Activated CD4-positive, alpha-beta T cell treated with anti-CD3 and anti-CD28 coated beads, Interleukin-2, amount 10 ng/mL, durations not matched to agents 7 days and 5 days (primary cell): ENCODE results near the gene KCNH1. TPM values are rescaled to one million over a fixed set of nuclear protein-coding genes. Genes with fewer than 3 reads are reported as not detected.

Experiments
- CTCF ChIA-PET: fragments of 350-600 bp; sonication (Branson Sonifier 250); formaldehyde crosslinking; loops from one replicate; lab custom pipeline; 2021; ENCODE audit warnings: antibody characterized with exemption; lab: Charles Lee
- POLR2A ChIA-PET: fragments of 350-600 bp; sonication (Branson Sonifier 250); formaldehyde crosslinking; loops from one replicate; lab custom pipeline; 2021; ENCODE audit warnings: antibody characterized with exemption; lab: Charles Lee
- DNase-seq: peaks from one replicate; pipeline ENCODE4 v3.0.0-alpha.2; 2020
- H3K27ac Mint-ChIP-seq: one replicate; pipeline ENCODE4 v1.8.0; 2021; ENCODE audit warnings: mild to moderate bottlenecking, moderate library complexity, mixed read lengths
- H3K27me3 Mint-ChIP-seq: one replicate; pipeline ENCODE4 v1.8.0; 2021; ENCODE audit warnings: mixed read lengths
- H3K36me3 Mint-ChIP-seq: one replicate; pipeline ENCODE4 v1.8.0; 2021; ENCODE audit warnings: low read depth, mixed read lengths
- H3K4me1 Mint-ChIP-seq: one replicate; pipeline ENCODE4 v1.8.0; 2021; ENCODE audit warnings: mixed read lengths
- H3K4me3 Mint-ChIP-seq: one replicate; pipeline ENCODE4 v1.8.0; 2021; ENCODE audit warnings: mild to moderate bottlenecking, moderate library complexity, mixed read lengths
- H3K9me3 Mint-ChIP-seq: one replicate; pipeline ENCODE4 v1.8.0; 2021; ENCODE audit warnings: mixed read lengths
- total RNA-seq, 2 experiments: library from RNA; stranded (reverse); gene quantifications; one replicate each; pipeline ENCODE4 v1.2.3, GENCODE V29; 2021

The KCNH1 gene
- total RNA-seq, 2 experiments from 2014 or later = not detected

DNA sequence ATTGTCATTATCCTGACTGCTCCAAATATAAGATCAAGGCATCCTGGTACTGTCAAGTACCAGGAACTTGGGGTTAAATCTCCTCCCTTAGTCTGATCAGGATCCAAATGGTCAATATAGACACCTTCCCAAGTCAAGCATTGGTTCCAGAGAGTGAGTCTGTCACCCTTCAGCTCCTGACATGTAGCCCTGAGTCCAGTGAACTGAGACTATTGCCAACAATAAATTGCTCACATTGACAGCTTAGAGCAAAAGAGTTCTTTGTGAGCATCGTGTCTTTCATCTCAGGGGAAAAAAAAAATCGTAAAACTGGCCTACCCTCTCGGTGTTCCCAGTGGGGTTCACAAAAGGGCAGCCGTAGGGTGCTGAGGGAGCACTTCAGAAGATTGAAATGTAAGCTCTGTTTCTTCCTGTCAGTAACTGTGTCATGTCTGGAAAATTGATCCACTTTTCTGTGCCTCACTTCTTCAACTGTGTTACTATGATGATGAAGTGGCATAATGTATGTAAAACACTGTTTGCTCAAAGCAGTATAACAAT lies 228.5 kb downstream of the KCNH1 start:
- ChIA-PET POLR2A (no interaction called here), CTCF (interaction anchor here (0.6 kb wide), 1 partner anchor 285 kb away, joined by 3 read pairs; no protein-coding TSS in a partner anchor)
- Mint-ChIP-seq H3K36me3 (no peaks in the 10 kb centered on the region), H3K27ac (no peak overlapping the region), H3K9me3 (no peaks in the 10 kb centered on the region), H3K4me3 (no peak overlapping the region), H3K4me1 (no peaks in the 10 kb centered on the region), H3K27me3 (peaks cover 5% of the 10 kb centered on the region)
- DNase-seq = no peak

DNA sequence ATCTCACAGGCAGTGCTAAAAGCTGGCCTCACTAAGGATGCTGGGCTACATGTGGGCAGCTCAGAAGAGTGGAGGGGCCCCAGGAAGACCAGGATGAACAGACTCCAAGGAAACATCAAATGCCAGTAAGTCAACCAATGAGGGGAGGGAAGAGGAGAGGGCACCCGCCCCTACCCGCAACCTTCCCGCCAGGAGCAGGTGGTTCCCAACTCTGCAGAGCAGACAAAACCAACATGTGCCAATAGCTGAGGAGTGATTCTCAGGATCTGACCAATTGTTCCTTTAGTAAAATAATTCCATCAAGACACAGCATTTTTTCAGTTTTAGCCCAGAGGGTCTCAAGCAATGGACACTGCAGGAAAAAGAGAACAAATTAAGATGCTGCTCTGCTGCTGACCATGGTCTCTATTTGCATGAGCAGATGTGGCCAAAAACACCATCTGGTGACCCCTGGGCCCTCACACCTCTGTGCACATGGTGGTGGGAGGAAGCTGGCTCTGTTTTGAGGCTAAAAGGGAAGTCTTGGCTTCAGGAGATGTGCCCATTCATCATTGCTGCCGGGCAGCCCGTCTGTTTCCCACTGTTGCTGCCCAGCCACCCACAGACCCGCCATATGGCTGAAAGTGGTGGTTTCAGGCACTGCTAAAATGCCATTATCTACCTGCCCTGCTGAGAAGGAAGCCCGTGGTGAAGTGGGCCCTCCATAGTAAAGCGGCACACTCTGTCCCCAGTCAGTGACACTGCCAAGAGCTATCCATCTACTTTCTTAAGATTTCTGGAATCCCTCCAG lies 231.8 kb downstream of the KCNH1 start:
- POLR2A ChIA-PET = interaction anchor here (0.6 kb wide), 1 partner anchor 11 kb away, joined by 5 read pairs; no protein-coding TSS in a partner anchor
- CTCF ChIA-PET = interaction anchor here (0.6 kb wide), 2 partner anchors 112 to 1009 kb away, joined by 3 read pairs; no protein-coding TSS in a partner anchor
- H3K4me3 Mint-ChIP-seq = no peak overlapping the region
- H3K27me3 Mint-ChIP-seq = peaks cover 8% of the 10 kb centered on the region
- DNase-seq = no peak
- H3K4me1 Mint-ChIP-seq = no peaks in the 10 kb centered on the region
- H3K9me3 Mint-ChIP-seq = no peaks in the 10 kb centered on the region
- H3K36me3 Mint-ChIP-seq = no peaks in the 10 kb centered on the region
- no peak overlapping the region for H3K27ac Mint-ChIP-seq

DNA sequence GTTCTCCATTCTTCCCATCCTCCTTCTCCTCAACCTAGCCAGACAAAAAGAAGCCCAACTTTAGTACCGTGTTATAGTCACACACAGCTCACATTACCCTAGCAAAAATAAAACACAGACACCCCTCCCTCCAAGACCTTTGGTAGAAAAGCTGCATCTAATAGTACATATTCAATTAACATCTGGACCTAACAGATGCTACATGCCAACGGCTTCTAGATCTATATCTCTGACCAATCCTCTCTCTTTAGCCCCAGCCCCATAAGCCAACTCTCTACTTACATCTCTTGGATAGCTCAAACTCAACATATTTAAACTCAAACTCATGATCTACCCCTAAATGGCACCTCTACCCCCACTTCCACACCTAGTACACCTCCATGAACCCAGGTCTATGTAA lies 233.1 kb downstream of the KCNH1 start:
- H3K4me3 Mint-ChIP-seq = no peak overlapping the region
- DNase-seq = no peak
- no peaks in the 10 kb centered on the region for H3K9me3 Mint-ChIP-seq
- ChIA-PET CTCF (no interaction called here), POLR2A (no interaction called here)
- H3K27ac Mint-ChIP-seq = no peak overlapping the region
- H3K27me3 Mint-ChIP-seq = peaks cover 9% of the 10 kb centered on the region
- H3K4me1 Mint-ChIP-seq = no peaks in the 10 kb centered on the region
- no peaks in the 10 kb centered on the region for H3K36me3 Mint-ChIP-seq

DNA sequence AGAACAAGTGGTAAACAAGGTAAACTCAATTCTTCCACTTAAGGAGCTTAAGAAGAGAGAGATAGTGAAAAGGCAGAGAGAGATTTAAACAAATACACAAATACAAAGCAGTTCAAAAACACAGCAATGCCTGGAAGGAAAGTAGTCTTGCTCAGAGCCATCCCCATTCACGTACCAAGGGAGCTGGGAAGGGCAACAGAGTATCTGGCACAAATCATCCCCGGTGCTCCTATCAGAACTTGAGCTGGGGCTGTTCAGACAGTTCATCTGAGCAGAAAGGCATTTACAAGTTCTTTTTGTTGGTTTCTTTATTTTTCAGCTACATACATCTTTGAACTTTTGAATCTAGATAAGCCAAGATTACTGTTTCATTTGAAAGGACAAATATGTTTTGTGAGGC lies 233.9 kb downstream of the KCNH1 start:
- Mint-ChIP-seq H3K27ac (no peak overlapping the region), H3K4me1 (no peaks in the 10 kb centered on the region), H3K36me3 (no peaks in the 10 kb centered on the region), H3K9me3 (no peaks in the 10 kb centered on the region), H3K27me3 (peaks cover 9% of the 10 kb centered on the region), H3K4me3 (no peak overlapping the region)
- no peak for DNase-seq
- CTCF ChIA-PET = no interaction called here
- POLR2A ChIA-PET = no interaction called here

DNA sequence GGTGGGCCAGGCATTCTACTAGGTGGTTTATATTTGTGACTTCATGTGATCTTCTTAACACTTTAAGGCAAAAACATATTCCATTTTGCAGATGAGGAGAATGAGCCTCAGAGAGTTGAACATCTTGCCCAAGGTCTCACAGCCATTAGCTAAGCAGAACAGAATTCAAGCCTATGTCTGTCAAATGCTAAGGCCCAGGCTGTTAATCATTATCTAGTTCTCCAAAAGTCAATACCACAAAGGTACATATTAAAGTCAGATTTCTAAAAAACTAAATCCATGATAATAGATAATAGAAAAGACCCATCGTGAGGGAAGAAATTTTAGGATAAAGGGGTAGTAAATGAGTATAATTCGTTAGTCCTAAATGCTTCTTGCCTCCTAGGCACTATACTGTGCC lies 234.3 kb downstream of the KCNH1 start:
- Mint-ChIP-seq H3K9me3 (no peaks in the 10 kb centered on the region), H3K27ac (no peak overlapping the region), H3K36me3 (no peaks in the 10 kb centered on the region), H3K27me3 (peaks cover 9% of the 10 kb centered on the region), H3K4me3 (no peak overlapping the region), H3K4me1 (no peaks in the 10 kb centered on the region)
- POLR2A ChIA-PET = no interaction called here
- CTCF ChIA-PET = no interaction called here
- no peak for DNase-seq

DNA sequence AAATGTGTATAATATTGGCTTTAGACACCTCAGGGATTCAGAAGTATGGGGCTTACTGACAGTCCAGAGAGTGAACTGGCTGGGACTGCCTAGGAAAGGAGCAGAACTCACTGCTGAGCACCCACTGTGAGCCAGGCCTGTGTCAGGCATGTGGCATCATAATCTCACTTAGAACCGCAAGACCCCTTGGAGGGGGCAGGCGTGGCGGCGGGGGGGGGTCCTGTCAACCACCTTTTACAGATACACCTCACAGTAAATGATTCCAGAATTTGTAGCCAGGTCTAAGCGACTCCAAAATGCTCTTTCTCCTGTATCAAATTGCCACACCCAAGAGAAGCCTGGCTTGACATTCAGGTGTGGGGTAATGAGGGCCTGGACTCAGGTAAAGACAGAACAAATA lies 235.5 kb downstream of the KCNH1 start:
- H3K4me1 Mint-ChIP-seq = no peaks in the 10 kb centered on the region
- H3K9me3 Mint-ChIP-seq = no peaks in the 10 kb centered on the region
- H3K36me3 Mint-ChIP-seq = no peaks in the 10 kb centered on the region
- no peak for DNase-seq
- ChIA-PET CTCF (no interaction called here), POLR2A (no interaction called here)
- H3K4me3 Mint-ChIP-seq = no peak overlapping the region
- H3K27ac Mint-ChIP-seq = no peak overlapping the region
- H3K27me3 Mint-ChIP-seq = peaks cover 9% of the 10 kb centered on the region

DNA sequence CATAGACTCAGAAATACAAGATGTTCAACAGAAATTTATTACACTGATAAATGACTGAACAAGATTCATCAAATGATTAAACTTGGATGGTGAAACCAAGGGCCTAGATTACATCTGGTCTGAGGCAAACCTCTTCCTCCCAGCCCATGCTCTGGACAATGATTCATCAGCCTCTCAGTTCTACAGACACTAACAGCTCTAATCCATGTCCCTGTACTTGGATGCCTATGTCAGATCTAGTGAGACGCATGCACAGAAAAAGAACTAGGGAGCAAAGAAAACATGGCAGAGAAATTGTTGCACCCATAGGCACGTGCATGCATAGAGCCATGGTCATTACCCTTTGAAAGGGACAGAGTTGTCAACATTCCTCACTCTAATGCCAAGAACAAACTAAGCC lies 250.1 kb downstream of the KCNH1 start:
- Mint-ChIP-seq H3K27ac (no peak overlapping the region), H3K27me3 (peaks cover 3% of the 10 kb centered on the region), H3K36me3 (no peaks in the 10 kb centered on the region), H3K4me1 (peaks cover 2% of the 10 kb centered on the region), H3K4me3 (no peak overlapping the region), H3K9me3 (no peaks in the 10 kb centered on the region)
- no peak for DNase-seq
- CTCF ChIA-PET = no interaction called here
- POLR2A ChIA-PET = no interaction called here

DNA sequence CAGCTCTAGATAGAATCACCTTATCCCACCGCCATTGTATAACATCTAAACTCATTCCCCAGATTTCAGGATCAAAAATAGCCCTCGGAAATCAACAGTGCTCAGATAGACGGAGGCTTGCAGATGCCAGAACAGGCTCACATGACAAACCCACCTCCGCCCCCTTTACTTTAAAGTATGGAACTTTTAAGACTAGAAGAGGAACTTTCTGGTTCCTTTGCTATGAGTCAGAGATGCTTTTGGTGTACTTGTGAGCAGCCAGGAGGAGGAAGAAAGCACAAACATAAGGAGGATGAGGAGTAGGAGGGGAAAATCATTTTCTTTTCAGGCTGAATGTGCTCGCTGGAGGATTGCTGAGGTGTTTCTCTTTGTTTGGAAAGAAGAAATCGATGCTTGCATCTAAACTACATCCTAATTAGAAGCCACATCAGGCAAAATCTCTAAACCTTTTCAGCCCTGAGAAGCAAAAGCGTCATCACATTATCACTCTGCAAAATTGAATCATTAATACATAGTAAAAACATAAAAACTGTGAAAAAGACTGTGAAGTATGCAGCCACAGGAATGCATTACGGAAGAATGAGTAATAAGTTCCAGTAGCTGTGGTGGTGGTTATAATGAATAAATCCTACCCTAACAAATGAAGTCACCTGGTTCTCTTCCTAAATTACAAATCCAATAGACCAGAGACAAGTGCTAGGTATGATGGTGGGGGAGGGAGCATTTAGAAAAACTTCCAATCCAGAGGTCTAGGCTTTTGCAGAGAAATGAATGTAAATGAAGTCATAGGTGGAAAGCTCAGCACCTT lies 251.3 kb downstream of the KCNH1 start:
- no peaks in the 10 kb centered on the region for H3K9me3 Mint-ChIP-seq
- no peaks in the 10 kb centered on the region for H3K36me3 Mint-ChIP-seq
- DNase-seq = no peak
- POLR2A ChIA-PET = no interaction called here
- H3K27me3 Mint-ChIP-seq = peaks cover 7% of the 10 kb centered on the region
- peaks cover 2% of the 10 kb centered on the region for H3K4me1 Mint-ChIP-seq
- H3K4me3 Mint-ChIP-seq = no peak overlapping the region
- H3K27ac Mint-ChIP-seq = no peak overlapping the region
- CTCF ChIA-PET = no interaction called here

DNA sequence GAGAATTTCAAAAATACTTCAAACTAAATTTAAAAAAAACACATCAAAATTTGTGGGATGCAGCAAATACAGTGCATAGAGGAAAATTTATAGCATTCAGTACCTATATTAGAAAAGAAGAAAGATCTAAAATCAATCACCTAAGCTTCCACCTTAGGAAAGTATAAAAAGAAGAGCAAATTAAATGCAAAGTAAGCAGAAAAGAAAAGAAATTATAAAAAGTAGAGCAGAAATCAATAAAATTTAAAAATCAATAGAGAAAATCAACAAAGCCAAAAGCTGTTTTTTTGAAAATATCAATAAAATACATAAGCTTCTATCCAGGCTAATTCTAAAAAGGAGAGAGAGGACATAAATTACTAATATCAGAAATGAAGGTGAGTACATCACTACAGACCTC lies 255.4 kb downstream of the KCNH1 start:
- no peak for DNase-seq
- POLR2A ChIA-PET = no interaction called here
- Mint-ChIP-seq H3K4me3 (no peak overlapping the region), H3K27me3 (peaks cover 9% of the 10 kb centered on the region), H3K27ac (no peak overlapping the region), H3K36me3 (no peaks in the 10 kb centered on the region), H3K4me1 (peaks cover 2% of the 10 kb centered on the region), H3K9me3 (no peaks in the 10 kb centered on the region)
- CTCF ChIA-PET = no interaction called here

DNA sequence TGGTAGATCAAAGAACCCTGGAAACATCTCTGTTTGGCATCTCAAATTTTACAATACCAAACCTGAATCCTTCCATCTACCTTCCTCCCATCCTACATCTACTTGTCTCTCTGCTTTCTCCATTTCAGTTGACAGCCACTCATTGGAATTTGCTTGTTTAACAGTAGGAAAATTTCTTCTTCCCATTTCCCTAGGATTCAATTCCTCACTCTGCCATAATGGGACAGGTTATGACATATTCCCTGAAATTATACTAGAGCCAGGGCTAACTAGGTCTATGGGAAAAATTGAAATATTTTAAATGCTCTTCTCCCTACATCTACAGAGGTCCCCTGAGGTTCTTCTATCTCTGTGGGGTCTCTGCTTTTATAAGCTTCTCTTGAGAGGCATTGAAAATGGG lies 257.7 kb downstream of the KCNH1 start:
- Mint-ChIP-seq H3K4me3 (no peak overlapping the region), H3K9me3 (no peaks in the 10 kb centered on the region), H3K27ac (no peak overlapping the region), H3K4me1 (no peaks in the 10 kb centered on the region), H3K36me3 (no peaks in the 10 kb centered on the region), H3K27me3 (peaks cover 7% of the 10 kb centered on the region)
- ChIA-PET CTCF (no interaction called here), POLR2A (no interaction called here)
- no peak for DNase-seq

DNA sequence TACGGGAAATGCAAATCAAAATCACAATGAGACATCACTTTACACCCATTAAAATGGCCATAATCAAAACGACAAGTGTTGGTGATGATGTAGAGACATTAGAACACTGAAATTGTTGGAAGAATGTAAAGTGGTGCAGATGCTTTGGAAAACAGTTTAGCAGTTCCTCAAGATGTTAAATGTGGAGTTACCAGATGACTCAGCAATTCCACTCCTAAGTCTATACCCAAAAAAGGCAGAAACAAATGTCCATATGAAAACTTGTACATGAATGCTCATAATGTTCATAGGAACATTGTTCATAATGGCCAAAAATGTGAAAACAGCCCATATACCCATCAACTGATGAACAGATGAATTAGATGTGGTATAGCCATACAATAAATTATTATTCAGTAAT lies 267.4 kb downstream of the KCNH1 start:
- no peak overlapping the region for H3K27ac Mint-ChIP-seq
- CTCF ChIA-PET = no interaction called here
- POLR2A ChIA-PET = no interaction called here
- no peaks in the 10 kb centered on the region for H3K27me3 Mint-ChIP-seq
- no peaks in the 10 kb centered on the region for H3K4me1 Mint-ChIP-seq
- no peaks in the 10 kb centered on the region for H3K36me3 Mint-ChIP-seq
- DNase-seq = no peak
- no peak overlapping the region for H3K4me3 Mint-ChIP-seq
- peaks cover 7% of the 10 kb centered on the region for H3K9me3 Mint-ChIP-seq

DNA sequence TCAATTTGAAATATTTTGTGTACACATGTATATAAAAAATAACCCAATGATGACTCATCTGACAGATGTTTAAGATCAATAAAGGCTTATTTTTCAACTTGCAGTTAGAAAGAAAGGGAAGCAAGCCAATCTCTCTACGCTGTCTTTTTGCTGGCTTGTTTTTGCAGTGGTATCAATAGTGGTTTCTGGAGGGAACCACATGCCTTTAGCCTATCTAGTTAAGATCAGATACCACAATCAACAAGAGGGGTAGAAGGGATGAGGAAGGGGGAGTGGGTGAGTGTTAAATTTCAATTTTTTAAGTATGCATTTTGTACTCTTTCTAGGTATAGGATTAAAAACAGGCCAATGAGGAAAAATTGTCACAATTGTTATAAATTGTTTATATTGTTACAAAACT lies 276.2 kb downstream of the KCNH1 start:
- ChIA-PET POLR2A (no interaction called here), CTCF (no interaction called here)
- H3K36me3 Mint-ChIP-seq = no peaks in the 10 kb centered on the region
- H3K4me3 Mint-ChIP-seq = no peak overlapping the region
- no peaks in the 10 kb centered on the region for H3K4me1 Mint-ChIP-seq
- no peaks in the 10 kb centered on the region for H3K9me3 Mint-ChIP-seq
- no peak overlapping the region for H3K27ac Mint-ChIP-seq
- peaks cover 4% of the 10 kb centered on the region for H3K27me3 Mint-ChIP-seq
- DNase-seq = no peak

DNA sequence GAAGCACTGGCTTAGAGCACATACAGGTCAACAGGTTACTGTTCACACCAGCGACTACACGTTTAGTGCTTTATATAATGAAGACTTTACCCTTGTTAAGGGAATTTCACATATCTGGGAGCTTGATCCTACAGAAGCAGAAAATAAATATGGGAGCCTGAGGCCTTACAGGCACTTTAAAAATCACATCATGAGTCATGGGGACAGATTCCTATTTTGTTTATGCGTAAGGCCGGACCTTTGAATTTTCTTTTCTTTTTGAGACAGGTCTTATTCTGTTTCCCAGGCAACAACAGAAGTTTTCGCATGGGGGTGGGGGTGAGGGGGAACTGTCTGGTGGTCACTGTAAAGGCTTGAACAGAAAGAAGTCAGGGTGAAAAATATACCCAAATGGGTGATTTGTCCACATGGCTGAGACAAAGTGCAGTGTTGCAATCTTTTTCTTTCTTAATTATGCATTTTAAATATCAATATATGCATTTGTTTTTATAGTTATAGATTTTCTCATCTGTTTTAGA lies 276.7 kb downstream of the KCNH1 start:
- peaks cover 4% of the 10 kb centered on the region for H3K27me3 Mint-ChIP-seq
- no peak for DNase-seq
- no peaks in the 10 kb centered on the region for H3K4me1 Mint-ChIP-seq
- H3K36me3 Mint-ChIP-seq = no peaks in the 10 kb centered on the region
- no peaks in the 10 kb centered on the region for H3K9me3 Mint-ChIP-seq
- no peak overlapping the region for H3K27ac Mint-ChIP-seq
- ChIA-PET CTCF (no interaction called here), POLR2A (no interaction called here)
- no peak overlapping the region for H3K4me3 Mint-ChIP-seq
